Mesodermal cell (in vitro differentiated cells): ENCODE results near the gene BTF3L4.
"Not testable (repeated sequence)": the region's sequence is repeated elsewhere in the genome, so short reads cannot be mapped to it uniquely, and the experiment has no call there.

ENCODE experiments used
- H3K27ac ChIP-seq: 2 replicates; pipeline ENCODE4 v1.7.0; 2013; ENCODE audit warnings: mild to moderate bottlenecking, low read depth, low read length, moderate library complexity; ENCODE audit not compliant: severe bottlenecking
- H3K36me3 ChIP-seq: 2 replicates; pipeline ENCODE4 v1.7.1; 2013; ENCODE audit warnings: mild to moderate bottlenecking, low read length, moderate library complexity; ENCODE audit not compliant: control insufficient read depth, insufficient read depth
- H3K4me1 ChIP-seq: one replicate; pipeline ENCODE4 v1.7.1; 2013; ENCODE audit warnings: mild to moderate bottlenecking, low read length; ENCODE audit not compliant: insufficient read depth, control insufficient read depth, poor library complexity, severe bottlenecking
- H3K4me3 ChIP-seq: 2 replicates; pipeline ENCODE4 v1.7.0; 2013; ENCODE audit warnings: low read length, control low read depth, mild to moderate bottlenecking; ENCODE audit not compliant: insufficient read depth, poor library complexity, severe bottlenecking; ENCODE audit errors: extremely low read depth
- H3K9me3 ChIP-seq: 2 replicates; pipeline ENCODE4 v1.7.1; 2013; ENCODE audit warnings: mild to moderate bottlenecking, low read length, moderate library complexity; ENCODE audit not compliant: control insufficient read depth
- WGBS, 2 experiments: methylation state at CpG; one replicate each; pipeline ENCODE4 v1.1.5; 2013; ENCODE audit warnings: missing lambda C conversion rate in 2 of 2; ENCODE audit not compliant: insufficient coverage in 2 of 2; 5-methylcytosine and 5-hydroxymethylcytosine counted together

The BTF3L4 gene

GRCh38 chr1:52033190-52034049 is 22.7 kb upstream of the BTF3L4 start, which contains the start of gene KTI12:
KTI12 (minus strand) TSS chr1:52033810; CDS start chr1:52033761, 49 bp downstream.
- Histone ChIP-seq H3K4me1 (no peaks in the 10 kb centered on the region), H3K4me3 (peak within 1 kb of the TSS; percentile 80), H3K36me3 (peaks cover 25% of the 10 kb centered on the region), H3K9me3 (no peaks in the 10 kb centered on the region), H3K27ac (peak within 1 kb of the TSS; percentile 86)
- 1 to 2% methylated on average over 64 to 75 of the region's 78 CpGs for WGBS, 2 experiments

- Histone ChIP-seq H3K9me3 (no peaks in the 10 kb centered on the region), H3K27ac (peak overlapping the region; percentile 65), H3K36me3 (peaks cover 26% of the 10 kb centered on the region), H3K4me1 (no peaks in the 10 kb centered on the region), H3K4me3 (no peak overlapping the region)
- WGBS, 2 experiments = no CpG with 5 or more reads among the region's 2 CpGs
These were observed 22.1 kb upstream of the BTF3L4 start for GRCh38 chr1:52034050-52034384.

GRCh38 chr1:52037402-52037814 is 18.7 kb upstream of the BTF3L4 start:
- no peak overlapping the region for H3K4me3 ChIP-seq
- no peaks in the 10 kb centered on the region for H3K4me1 ChIP-seq
- H3K9me3 ChIP-seq = no peaks in the 10 kb centered on the region
- no peak overlapping the region for H3K27ac ChIP-seq
- peaks cover 39% of the 10 kb centered on the region for H3K36me3 ChIP-seq
- 93 to 94% methylated on average over 5 of the region's 5 CpGs for WGBS, 2 experiments

- 70 to 100% methylated on average over 1 of the region's 1 CpG for WGBS, 2 experiments
- Histone ChIP-seq H3K4me1 (no peaks in the 10 kb centered on the region), H3K4me3 (no peak overlapping the region), H3K27ac (no peak overlapping the region), H3K36me3 (peaks cover 39% of the 10 kb centered on the region), H3K9me3 (no peaks in the 10 kb centered on the region)
These were observed 18.2 kb upstream of the BTF3L4 start for GRCh38 chr1:52037909-52038308.

GRCh38 chr1:52041551-52042185 is 14.4 kb upstream of the BTF3L4 start:
- WGBS, 2 experiments = 100% methylated on average over 1 of the region's 4 CpGs; no CpG with 5 or more reads in 1 of the 2 experiments
- Histone ChIP-seq H3K27ac (no peak overlapping the region), H3K4me1 (no peaks in the 10 kb centered on the region), H3K9me3 (no peaks in the 10 kb centered on the region), H3K4me3 (no peak overlapping the region), H3K36me3 (peaks cover 39% of the 10 kb centered on the region)

- Histone ChIP-seq H3K9me3 (no peaks in the 10 kb centered on the region), H3K36me3 (peaks cover 22% of the 10 kb centered on the region), H3K27ac (no peak overlapping the region), H3K4me3 (no peak overlapping the region), H3K4me1 (no peaks in the 10 kb centered on the region)
- WGBS, 2 experiments = no CpG with 5 or more reads among the region's 2 CpGs
These were observed 10.9 kb upstream of the BTF3L4 start for GRCh38 chr1:52045236-52045635.

GRCh38 chr1:52045666-52046195 is 10.4 kb upstream of the BTF3L4 start:
- WGBS, 2 experiments = 100% methylated on average over 1 of the region's 4 CpGs
- not testable (repeated sequence) for H3K4me3 ChIP-seq

GRCh38 chr1:52049337-52049736 is 6.8 kb upstream of the BTF3L4 start:
- not testable (repeated sequence) for H3K4me1 ChIP-seq, H3K27ac ChIP-seq, H3K4me3 ChIP-seq, H3K9me3 ChIP-seq
- 87 to 88% methylated on average over 3 of the region's 4 CpGs for WGBS, 2 experiments
- peaks cover 34% of the 10 kb centered on the region for H3K36me3 ChIP-seq

More at GRCh38 chr1:52045666-52046195, 10.4 kb upstream of the BTF3L4 start:
- H3K36me3 ChIP-seq = peaks cover 21% of the 10 kb centered on the region
- not testable (repeated sequence) for H3K4me1 ChIP-seq, H3K9me3 ChIP-seq, H3K27ac ChIP-seq

GRCh38 chr1:52053862-52054261 is 2.2 kb upstream of the BTF3L4 start:
- Histone ChIP-seq H3K4me1 (peaks cover 3% of the 10 kb centered on the region), H3K36me3 (peaks cover 37% of the 10 kb centered on the region), H3K9me3 (no peaks in the 10 kb centered on the region), H3K27ac (no peak overlapping the region), H3K4me3 (peak overlapping the region; percentile 93)
- no CpG with 5 or more reads among the region's 1 CpG for WGBS, 2 experiments

- Histone ChIP-seq H3K4me1 (peaks cover 7% of the 10 kb centered on the region), H3K36me3 (peaks cover 37% of the 10 kb centered on the region), H3K9me3 (no peaks in the 10 kb centered on the region), H3K27ac (peak overlapping the region; percentile 96), H3K4me3 (peak overlapping the region; percentile 93)
- 0% methylated on average over 9 to 11 of the region's 13 CpGs for WGBS, 2 experiments
These were observed 1.5 kb upstream of the BTF3L4 start for GRCh38 chr1:52054496-52055065.
